HG02642 (cell line): Measurements from ENCODE around the gene PCLAF.
"Not testable (repeated sequence)": the region's sequence is repeated elsewhere in the genome, so short reads cannot be mapped to it uniquely, and the experiment has no call there.

Experiments used
- ATAC-seq: cut with Tn5 transposase; IDR thresholded peaks from one replicate; pipeline ENCODE4 v1.9.1; 2021; ENCODE audit warnings: mild to moderate bottlenecking; ENCODE audit not compliant: unreplicated experiment, poor library complexity

PCLAF gene

GRCh38 chr15:64326975-64327374 lies 54.3 kb downstream of the PCLAF start:
- ATAC-seq = not testable (repeated sequence)

- ATAC-seq = not testable (repeated sequence)
These were observed 54.8 kb downstream of the PCLAF start for GRCh38 chr15:64326458-64326857.

- no peak for ATAC-seq
These were observed 56.9 kb downstream of the PCLAF start for GRCh38 chr15:64324165-64324877.

GRCh38 chr15:64315216-64315615 lies 66.0 kb downstream of the PCLAF start:
- ATAC-seq = no peak

- ATAC-seq = no peak
These were observed 66.8 kb downstream of the PCLAF start for GRCh38 chr15:64314456-64314855.
